B cell (primary cell): ENCODE results near the gene NFKBIL1. TPM values are rescaled to one million over a fixed set of nuclear protein-coding genes. Genes with fewer than 3 reads are reported as not detected.

Source experiments
- ATAC-seq: fragments of 200-7000 bp; cut with Tn5 transposase; one replicate; pipeline ENCODE4 v1.10.0; 2021; ENCODE audit warnings: low read depth, mild to moderate bottlenecking, moderate number of reproducible peaks, moderate library complexity
- CTCF ChIA-PET: fragments of 350-600 bp; sonication (Branson Sonifier 250); formaldehyde crosslinking; loops from one replicate; lab custom pipeline; 2021; ENCODE audit warnings: antibody characterized with exemption, inconsistent platforms; lab: Charles Lee
- POLR2A ChIA-PET: fragments of 350-600 bp; sonication (Branson Sonifier 250); formaldehyde crosslinking; loops from one replicate; lab custom pipeline; 2021; ENCODE audit warnings: antibody characterized with exemption; lab: Charles Lee
- DNase-seq: peaks from one replicate; pipeline ENCODE4 v3.0.0; 2013
- H2AFZ ChIP-seq: 2 replicates; pipeline ENCODE4 v1.6.1; 2012; ENCODE audit warnings: mild to moderate bottlenecking, low read depth, low read length; ENCODE audit not compliant: insufficient read depth, poor library complexity, severe bottlenecking
- H3K27ac ChIP-seq, 2 donors: 1 replicate in 1 of 2; 2 replicates in 1 of 2; pipeline ENCODE4 v1.5.1; 2012 to 2013; ENCODE audit warnings: low read length in 2 of 2, mild to moderate bottlenecking in 2 of 2, moderate library complexity in 1 of 2
- H3K27me3 ChIP-seq, 4 experiments: fragments of 200-600 bp in 1 of 4; sonication (generic) in 1 of 4; replicated peaks in 1 of 4; 1 replicate in 2 of 4; 2 replicates in 2 of 4; pipeline versions ENCODE4 v1.6.1 to v1.7.0; 2013 to 2016; ENCODE audit warnings: low read length in 3 of 4, mild to moderate bottlenecking in 2 of 4, mixed read lengths in 1 of 4, moderate library complexity in 1 of 4; ENCODE audit not compliant: insufficient read depth in 4 of 4, control insufficient read depth in 3 of 4; ENCODE audit errors: control extremely low read depth in 1 of 4
- H3K36me3 ChIP-seq, 2 experiments: replicated peaks in 1 of 2; 1 replicate in 1 of 2; 2 replicates in 1 of 2; pipeline versions ENCODE4 v1.6.1 to v1.7.1; 2013; ENCODE audit warnings: low read length in 1 of 2; ENCODE audit not compliant: insufficient read depth in 2 of 2, control insufficient read depth in 1 of 2; ENCODE audit errors: control extremely low read depth in 1 of 2, extremely low read depth in 1 of 2
- H3K4me1 ChIP-seq, 2 donors: fragments of 200-600 bp in 1 of 2; sonication (generic) in 1 of 2; 1 replicate in 1 of 2; 2 replicates in 1 of 2; pipeline versions ENCODE4 v1.5.1 to v1.6.1; 2013 to 2017; ENCODE audit warnings: low read length in 2 of 2; ENCODE audit not compliant: control insufficient read depth in 2 of 2, insufficient read depth in 2 of 2
- H3K4me2 ChIP-seq: replicated peaks from 2 replicates; pipeline ENCODE3; 2012; ENCODE audit warnings: mild to moderate bottlenecking, low read depth, low read length; ENCODE audit not compliant: poor library complexity, severe bottlenecking
- H3K4me3 ChIP-seq, 5 experiments: fragments of 200-600 bp in 1 of 5; sonication (generic) in 1 of 5; 1 replicate in 3 of 5; 2 replicates in 2 of 5; pipeline versions ENCODE4 v1.5.1 to v1.7.0; 2011 to 2016; ENCODE audit warnings: low read length in 4 of 5, mild to moderate bottlenecking in 4 of 5, low read depth in 2 of 5, control low read depth in 1 of 5, moderate library complexity in 1 of 5; ENCODE audit not compliant: insufficient read depth in 1 of 5; ENCODE audit errors: control extremely low read depth in 1 of 5, extremely low read depth in 1 of 5
- H3K79me2 ChIP-seq: fragments of 200-600 bp; sonication (generic); one replicate; pipeline ENCODE4 v1.6.0; 2016; ENCODE audit warnings: low read length; ENCODE audit not compliant: control insufficient read depth, insufficient read depth
- H3K9ac ChIP-seq: fragments of 200-600 bp; sonication (generic); 2 replicates; pipeline ENCODE4 v1.6.1; 2017; ENCODE audit warnings: mild to moderate bottlenecking, low read length, moderate library complexity
- H3K9me3 ChIP-seq, 3 donors: one replicate each; pipeline versions ENCODE4 v1.6.1 to v1.7.1; 2013; ENCODE audit warnings: low read length in 2 of 3; ENCODE audit not compliant: control insufficient read depth in 2 of 3, insufficient read depth in 1 of 3; ENCODE audit errors: control extremely low read depth in 1 of 3
- H4K20me1 ChIP-seq: 2 replicates; pipeline ENCODE4 v1.6.0; 2012; ENCODE audit warnings: mild to moderate bottlenecking, low read length; ENCODE audit not compliant: insufficient read depth, control insufficient read depth, poor library complexity, severe bottlenecking
- H3K27ac Mint-ChIP-seq: one replicate; pipeline ENCODE4 v1.8.0; 2021; ENCODE audit warnings: mixed read lengths
- H3K27me3 Mint-ChIP-seq: one replicate; pipeline ENCODE4 v1.8.0; 2021; ENCODE audit warnings: mixed read lengths
- H3K4me1 Mint-ChIP-seq: one replicate; pipeline ENCODE4 v1.8.0; 2021; ENCODE audit warnings: mixed read lengths
- H3K4me3 Mint-ChIP-seq: one replicate; pipeline ENCODE4 v1.8.0; 2021; ENCODE audit warnings: mixed read lengths
- H3K9me3 Mint-ChIP-seq: one replicate; pipeline ENCODE4 v1.8.0; 2022; ENCODE audit warnings: mixed read lengths; ENCODE audit not compliant: insufficient read depth
- CTCF ChIP-seq: fragments of 200-600 bp; IDR thresholded peaks from one replicate; pipeline ENCODE4 v1.8.0; 2022; ENCODE audit warnings: antibody characterized with exemption, mild to moderate bottlenecking
- EZH2 ChIP-seq: IDR thresholded peaks from 2 replicates; pipeline ENCODE4 v1.6.1; 2012; ENCODE audit warnings: borderline replicate concordance, low read depth, mild to moderate bottlenecking, moderate library complexity, low read length; ENCODE audit not compliant: insufficient read depth, poor library complexity, severe bottlenecking
- WGBS: methylation state at CpG from one replicate; pipeline ENCODE4 v1.1.5; 2013; ENCODE audit warnings: missing lambda C conversion rate; ENCODE audit not compliant: insufficient coverage; 5-methylcytosine and 5-hydroxymethylcytosine counted together
- intact Hi-C: fragments of 100-400 bp; cut with micrococcal nuclease; formaldehyde crosslinking; loops from one replicate; pipeline ENCODE4 v1.10.0; 2022
- polyA plus RNA-seq: library from polyadenylated mRNA; depleted of rRNA; stranded (reverse); fragments of >200 nt; gene quantifications from 2 replicates; pipeline ENCODE4 v1.2.3, GENCODE V29; 2012
- total RNA-seq, 2 donors: library from RNA; stranded (reverse); fragments of 120-200 nt in 1 of 2; gene quantifications; 1 replicate in 1 of 2; 2 replicates in 1 of 2; pipeline versions ENCODE4 v1.2.3 to v1.2.4, GENCODE V29; 2013 to 2022

Gene NFKBIL1
- total and polyA plus RNA-seq, 2 donors (not counting 1 experiment from before 2014, with no cell fraction given) = 10.3 to 18.4 TPM

- H3K9ac ChIP-seq = no peak overlapping the region
- no peaks in the 10 kb centered on the region for H3K9me3 ChIP-seq
- no peak overlapping the region for H3K4me2 ChIP-seq
- peaks cover 74% of the 10 kb centered on the region for H4K20me1 ChIP-seq
- H3K36me3 ChIP-seq = peaks cover 4 to 79% of the 10 kb centered on the region in 2 experiments
- H3K27ac ChIP-seq = no peak overlapping the region
- WGBS = 70% methylated on average over 2 of the region's 9 CpGs
- H3K27me3 ChIP-seq = no peaks in the 10 kb centered on the region
- Mint-ChIP-seq H3K27me3 (no peaks in the 10 kb centered on the region), H3K4me3 (no peak overlapping the region), H3K27ac (peak overlapping the region; percentile 15), H3K4me1 (peaks cover 16% of the 10 kb centered on the region), H3K9me3 (no peaks in the 10 kb centered on the region)
- H3K4me1 ChIP-seq = no peaks in the 10 kb centered on the region
- TF ChIP-seq CTCF (no peak), EZH2 (no peak)
- H2AFZ ChIP-seq = no peak overlapping the region
- no peak overlapping the region for H3K4me3 ChIP-seq
- DNase-seq (no peak), ATAC-seq (no peak)
- ChIA-PET CTCF (interaction anchor here (1.4 kb wide), 1 partner anchor 8 kb away, joined by 4 read pairs; no protein-coding TSS in a partner anchor), POLR2A (no interaction called here)
- intact Hi-C loops = no loop called here
- H3K79me2 ChIP-seq = peaks cover 19% of the 10 kb centered on the region
Measured at GRCh38 chr6:31532644-31533454, 14.6 kb upstream of the NFKBIL1 start.

- ChIA-PET POLR2A (no interaction called here), CTCF (no interaction called here)
- H3K36me3 ChIP-seq = peaks cover 4 to 85% of the 10 kb centered on the region in 2 experiments
- no CpG with 5 or more reads among the region's 1 CpG for WGBS
- Mint-ChIP-seq H3K27me3 (no peaks in the 10 kb centered on the region), H3K4me1 (peaks cover 19% of the 10 kb centered on the region), H3K9me3 (no peaks in the 10 kb centered on the region), H3K27ac (no peak overlapping the region), H3K4me3 (no peak overlapping the region)
- no peak for ATAC-seq
- H3K4me2 ChIP-seq = no peak overlapping the region
- peaks cover 0 to 2% of the 10 kb centered on the region in 2 donors for H3K4me1 ChIP-seq
- H3K27ac ChIP-seq = no peak overlapping the region
- no peak for DNase-seq
- H3K27me3 ChIP-seq = no peaks in the 10 kb centered on the region
- no peak for TF ChIP-seq CTCF
- TF ChIP-seq EZH2 = no peak
- no peak overlapping the region for H2AFZ ChIP-seq
- no peak overlapping the region for H3K9ac ChIP-seq
- H4K20me1 ChIP-seq = peaks cover 79% of the 10 kb centered on the region
- peaks cover 24% of the 10 kb centered on the region for H3K79me2 ChIP-seq
- no peak overlapping the region for H3K4me3 ChIP-seq
- no peaks in the 10 kb centered on the region for H3K9me3 ChIP-seq
- intact Hi-C loops = no loop called here
Measured at GRCh38 chr6:31533455-31533841, 14.0 kb upstream of the NFKBIL1 start.
